HepG2 (cell line): Measurements from ENCODE around the gene FBXO41. TPM values are rescaled to one million over a fixed set of nuclear protein-coding genes. Genes with fewer than 3 reads are reported as not detected.
A peak's percentile ranks its signal among the peaks of the same experiment; 100 is the strongest.

Source experiments
- ATM ChIP-seq: fragments of 450-650 bp; IDR thresholded peaks from 2 replicates; pipeline ENCODE4 v1.7.1; 2017; ENCODE audit warnings: mild to moderate bottlenecking, borderline replicate concordance
- FOXC1 ChIP-seq: sonication (generic); formaldehyde crosslinking; IDR thresholded peaks from 2 replicates; pipeline ENCODE4 v1.8.0; 2022; ENCODE audit warnings: mild to moderate bottlenecking, missing genetic modification reagents, borderline replicate concordance
- NR2F1 ChIP-seq, 2 experiments: fragments of 450-650 bp in 1 of 2; formaldehyde crosslinking in 1 of 2; IDR thresholded peaks; 2 replicates each; pipeline versions ENCODE4 v1.5.0 to v1.6.1; 2016 to 2020; ENCODE audit warnings: mild to moderate bottlenecking in 1 of 2, missing compliant biosample characterization in 1 of 2, missing genetic modification reagents in 1 of 2, moderate library complexity in 1 of 2
- PHF5A ChIP-seq: IDR thresholded peaks from one replicate; pipeline ENCODE4 v1.6.1; 2018; ENCODE audit warnings: low read depth, missing genetic modification reagents; ENCODE audit not compliant: unreplicated experiment
- SATB2 ChIP-seq: sonication (generic); formaldehyde crosslinking; IDR thresholded peaks from 2 replicates; pipeline ENCODE4 v1.5.0; 2020; ENCODE audit warnings: missing genetic modification reagents
- SMYD3 ChIP-seq: sonication (generic); formaldehyde crosslinking; IDR thresholded peaks from 2 replicates; pipeline ENCODE4 v1.8.1; 2023; ENCODE audit warnings: mild to moderate bottlenecking, missing genetic modification reagents
- TBL1XR1 ChIP-seq: fragments of 150-350 bp; IDR thresholded peaks from 2 replicates; pipeline ENCODE4 v1.6.1; 2014; ENCODE audit warnings: borderline replicate concordance, low read length; ENCODE audit not compliant: partially characterized antibody
- THYN1 ChIP-seq: sonication (generic); formaldehyde crosslinking; IDR thresholded peaks from 2 replicates; pipeline ENCODE4 v1.8.1; 2023; ENCODE audit warnings: low read depth, mild to moderate bottlenecking, moderate library complexity, missing genetic modification reagents, borderline replicate concordance
- ZFP62 ChIP-seq: sonication (generic); formaldehyde crosslinking; IDR thresholded peaks from 2 replicates; pipeline ENCODE4 v1.4.0; 2020; ENCODE audit warnings: missing genetic modification reagents
- ZNF282 ChIP-seq: fragments of 450-650 bp; IDR thresholded peaks from 2 replicates; pipeline ENCODE4 v1.6.1; 2018; ENCODE audit not compliant: partially characterized antibody
- ZNF577 ChIP-seq: sonication (generic); formaldehyde crosslinking; IDR thresholded peaks from 2 replicates; pipeline ENCODE4 v1.4.0; 2020; ENCODE audit warnings: mild to moderate bottlenecking, low read depth, missing genetic modification reagents, borderline replicate concordance
- polyA plus RNA-seq, 8 experiments: library from polyadenylated mRNA; depleted of rRNA in 3 of 8; stranded (reverse) in 7 of 8; unstranded in 1 of 8; fragments of >200 nt; fragmentation: Illumina TruSeq in 4 of 8; extraction: Trizol in 4 of 8; gene quantifications; 2 replicates each; pipeline versions ENCODE4 v1.2.1 to v1.2.3, GENCODE V29; 2011 to 2016; ENCODE audit warnings: low read depth in 4 of 8, missing spikeins in 1 of 8, mixed read lengths in 1 of 8; ENCODE audit not compliant: insufficient read depth in 1 of 8
- total RNA-seq, 5 experiments: library from RNA; depleted of rRNA; stranded (reverse); fragments of >200 nt; fragmentation: Illumina TruSeq; extraction: Trizol; gene quantifications; 2 replicates each; pipeline ENCODE4 v1.2.3, GENCODE V29; 2016; ENCODE audit warnings: low read depth in 1 of 5
- TF ChIP-seq, protein P1 (sequence below): sonication (generic); formaldehyde crosslinking; IDR thresholded peaks from 2 replicates; pipeline ENCODE4 v1.4.0; 2020; ENCODE audit warnings: missing genetic modification reagents
- TF ChIP-seq, protein P2 (sequence below): sonication (generic); formaldehyde crosslinking; conservative IDR thresholded peaks from 2 replicates; pipeline ENCODE4 v1.4.0; 2020; ENCODE audit warnings: missing genetic modification reagents
- TF ChIP-seq, protein P3 (sequence below), 2 experiments: IDR thresholded peaks; 2 replicates each; pipeline ENCODE4 v1.6.1; 2011 to 2012; ENCODE audit warnings: low read length in 2 of 2, borderline replicate concordance in 1 of 2, low read depth in 1 of 2, mild to moderate bottlenecking in 1 of 2, moderate library complexity in 1 of 2
- TF ChIP-seq, protein P4 (sequence below): sonication (generic); formaldehyde crosslinking; IDR thresholded peaks from 2 replicates; pipeline ENCODE4 v1.8.0; 2022; ENCODE audit warnings: missing genetic modification reagents, mild to moderate bottlenecking, borderline replicate concordance
- TF ChIP-seq, protein P5 (sequence below): sonication (generic); formaldehyde crosslinking; IDR thresholded peaks from 2 replicates; pipeline ENCODE4 v1.4.0; 2020; ENCODE audit warnings: missing genetic modification reagents, low read depth, mild to moderate bottlenecking, borderline replicate concordance

Gene FBXO41
- total and polyA plus RNA-seq, 2 of the 13 experiments (the other 11 are each of a cell fraction or from before 2014, with no cell fraction given): 4.2 to 10.3 TPM

DNA sequence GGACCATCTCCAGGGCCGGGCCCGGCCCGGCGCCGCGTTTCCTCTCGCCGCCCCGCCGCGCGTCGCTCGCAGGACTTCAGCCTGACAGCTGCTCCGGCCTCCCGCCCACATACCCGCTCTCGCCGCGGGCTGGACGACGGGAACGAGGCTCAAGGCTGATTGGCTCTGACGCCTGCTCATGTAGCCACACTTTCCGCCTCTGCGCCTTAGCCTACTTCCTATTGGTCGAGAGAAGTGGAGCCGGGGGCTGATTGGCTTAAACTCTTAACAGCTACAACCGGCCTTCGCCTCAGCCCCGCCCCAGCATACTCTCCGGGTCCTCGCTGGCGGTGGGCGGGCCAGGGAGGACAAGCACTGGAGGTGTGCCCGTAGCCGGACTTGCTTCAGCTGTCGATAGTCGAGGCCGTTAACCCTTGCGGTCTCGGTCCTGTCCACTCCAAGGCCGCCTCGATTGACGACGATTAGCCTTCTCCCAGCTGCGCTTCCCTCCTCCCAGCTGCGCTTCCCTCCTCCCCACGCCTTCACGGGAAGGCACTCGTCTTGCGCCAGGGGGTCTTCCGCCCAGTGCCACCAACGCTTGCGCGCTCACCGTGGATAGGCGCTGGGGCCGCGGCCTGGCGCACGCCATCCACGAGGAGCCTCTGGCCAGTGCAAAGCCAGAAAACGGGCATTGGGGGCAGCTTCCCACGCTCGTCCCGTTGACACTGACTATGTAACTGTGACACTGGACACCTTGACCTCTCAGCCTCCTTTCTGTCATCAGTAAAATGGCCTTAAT is 50.9 kb downstream of the FBXO41 start, which contains the start of gene PRADC1 (continued):
- TF ChIP-seq, protein P1, sequence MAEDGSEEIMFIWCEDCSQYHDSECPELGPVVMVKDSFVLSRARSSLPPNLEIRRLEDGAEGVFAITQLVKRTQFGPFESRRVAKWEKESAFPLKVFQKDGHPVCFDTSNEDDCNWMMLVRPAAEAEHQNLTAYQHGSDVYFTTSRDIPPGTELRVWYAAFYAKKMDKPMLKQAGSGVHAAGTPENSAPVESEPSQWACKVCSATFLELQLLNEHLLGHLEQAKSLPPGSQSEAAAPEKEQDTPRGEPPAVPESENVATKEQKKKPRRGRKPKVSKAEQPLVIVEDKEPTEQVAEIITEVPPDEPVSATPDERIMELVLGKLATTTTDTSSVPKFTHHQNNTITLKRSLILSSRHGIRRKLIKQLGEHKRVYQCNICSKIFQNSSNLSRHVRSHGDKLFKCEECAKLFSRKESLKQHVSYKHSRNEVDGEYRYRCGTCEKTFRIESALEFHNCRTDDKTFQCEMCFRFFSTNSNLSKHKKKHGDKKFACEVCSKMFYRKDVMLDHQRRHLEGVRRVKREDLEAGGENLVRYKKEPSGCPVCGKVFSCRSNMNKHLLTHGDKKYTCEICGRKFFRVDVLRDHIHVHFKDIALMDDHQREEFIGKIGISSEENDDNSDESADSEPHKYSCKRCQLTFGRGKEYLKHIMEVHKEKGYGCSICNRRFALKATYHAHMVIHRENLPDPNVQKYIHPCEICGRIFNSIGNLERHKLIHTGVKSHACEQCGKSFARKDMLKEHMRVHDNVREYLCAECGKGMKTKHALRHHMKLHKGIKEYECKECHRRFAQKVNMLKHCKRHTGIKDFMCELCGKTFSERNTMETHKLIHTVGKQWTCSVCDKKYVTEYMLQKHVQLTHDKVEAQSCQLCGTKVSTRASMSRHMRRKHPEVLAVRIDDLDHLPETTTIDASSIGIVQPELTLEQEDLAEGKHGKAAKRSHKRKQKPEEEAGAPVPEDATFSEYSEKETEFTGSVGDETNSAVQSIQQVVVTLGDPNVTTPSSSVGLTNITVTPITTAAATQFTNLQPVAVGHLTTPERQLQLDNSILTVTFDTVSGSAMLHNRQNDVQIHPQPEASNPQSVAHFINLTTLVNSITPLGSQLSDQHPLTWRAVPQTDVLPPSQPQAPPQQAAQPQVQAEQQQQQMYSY (CRISPR knock-in tag): no peak
- TF ChIP-seq, protein P2, sequence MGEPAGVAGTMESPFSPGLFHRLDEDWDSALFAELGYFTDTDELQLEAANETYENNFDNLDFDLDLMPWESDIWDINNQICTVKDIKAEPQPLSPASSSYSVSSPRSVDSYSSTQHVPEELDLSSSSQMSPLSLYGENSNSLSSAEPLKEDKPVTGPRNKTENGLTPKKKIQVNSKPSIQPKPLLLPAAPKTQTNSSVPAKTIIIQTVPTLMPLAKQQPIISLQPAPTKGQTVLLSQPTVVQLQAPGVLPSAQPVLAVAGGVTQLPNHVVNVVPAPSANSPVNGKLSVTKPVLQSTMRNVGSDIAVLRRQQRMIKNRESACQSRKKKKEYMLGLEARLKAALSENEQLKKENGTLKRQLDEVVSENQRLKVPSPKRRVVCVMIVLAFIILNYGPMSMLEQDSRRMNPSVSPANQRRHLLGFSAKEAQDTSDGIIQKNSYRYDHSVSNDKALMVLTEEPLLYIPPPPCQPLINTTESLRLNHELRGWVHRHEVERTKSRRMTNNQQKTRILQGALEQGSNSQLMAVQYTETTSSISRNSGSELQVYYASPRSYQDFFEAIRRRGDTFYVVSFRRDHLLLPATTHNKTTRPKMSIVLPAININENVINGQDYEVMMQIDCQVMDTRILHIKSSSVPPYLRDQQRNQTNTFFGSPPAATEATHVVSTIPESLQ: no peak
- TF ChIP-seq FOXC1 (CRISPR knock-in tag) (peak; percentile 94), TBL1XR1 (peak; percentile 17), ATM (no peak), NR2F1 (CRISPR knock-in tag; IDR thresholded peaks at IDR 0.05) (no peak), SMYD3 (CRISPR knock-in tag) (no peak), ZNF577 (CRISPR knock-in tag) (no peak), ZNF282 (no peak), ZFP62 (no peak), SATB2 (CRISPR knock-in tag) (no peak), THYN1 (no peak), PHF5A (peak; percentile 48)
- TF ChIP-seq, protein P3, sequence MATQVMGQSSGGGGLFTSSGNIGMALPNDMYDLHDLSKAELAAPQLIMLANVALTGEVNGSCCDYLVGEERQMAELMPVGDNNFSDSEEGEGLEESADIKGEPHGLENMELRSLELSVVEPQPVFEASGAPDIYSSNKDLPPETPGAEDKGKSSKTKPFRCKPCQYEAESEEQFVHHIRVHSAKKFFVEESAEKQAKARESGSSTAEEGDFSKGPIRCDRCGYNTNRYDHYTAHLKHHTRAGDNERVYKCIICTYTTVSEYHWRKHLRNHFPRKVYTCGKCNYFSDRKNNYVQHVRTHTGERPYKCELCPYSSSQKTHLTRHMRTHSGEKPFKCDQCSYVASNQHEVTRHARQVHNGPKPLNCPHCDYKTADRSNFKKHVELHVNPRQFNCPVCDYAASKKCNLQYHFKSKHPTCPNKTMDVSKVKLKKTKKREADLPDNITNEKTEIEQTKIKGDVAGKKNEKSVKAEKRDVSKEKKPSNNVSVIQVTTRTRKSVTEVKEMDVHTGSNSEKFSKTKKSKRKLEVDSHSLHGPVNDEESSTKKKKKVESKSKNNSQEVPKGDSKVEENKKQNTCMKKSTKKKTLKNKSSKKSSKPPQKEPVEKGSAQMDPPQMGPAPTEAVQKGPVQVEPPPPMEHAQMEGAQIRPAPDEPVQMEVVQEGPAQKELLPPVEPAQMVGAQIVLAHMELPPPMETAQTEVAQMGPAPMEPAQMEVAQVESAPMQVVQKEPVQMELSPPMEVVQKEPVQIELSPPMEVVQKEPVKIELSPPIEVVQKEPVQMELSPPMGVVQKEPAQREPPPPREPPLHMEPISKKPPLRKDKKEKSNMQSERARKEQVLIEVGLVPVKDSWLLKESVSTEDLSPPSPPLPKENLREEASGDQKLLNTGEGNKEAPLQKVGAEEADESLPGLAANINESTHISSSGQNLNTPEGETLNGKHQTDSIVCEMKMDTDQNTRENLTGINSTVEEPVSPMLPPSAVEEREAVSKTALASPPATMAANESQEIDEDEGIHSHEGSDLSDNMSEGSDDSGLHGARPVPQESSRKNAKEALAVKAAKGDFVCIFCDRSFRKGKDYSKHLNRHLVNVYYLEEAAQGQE (IDR thresholded peaks at IDR 0.05; ENCODE audit: borderline replicate concordance in 1 of 2, low read depth in 1 of 2, low read length in 2 of 2): peak in 1 of 2 experiments; percentile 40; a peak in 1 of 4 replicates
- TF ChIP-seq, protein P4, sequence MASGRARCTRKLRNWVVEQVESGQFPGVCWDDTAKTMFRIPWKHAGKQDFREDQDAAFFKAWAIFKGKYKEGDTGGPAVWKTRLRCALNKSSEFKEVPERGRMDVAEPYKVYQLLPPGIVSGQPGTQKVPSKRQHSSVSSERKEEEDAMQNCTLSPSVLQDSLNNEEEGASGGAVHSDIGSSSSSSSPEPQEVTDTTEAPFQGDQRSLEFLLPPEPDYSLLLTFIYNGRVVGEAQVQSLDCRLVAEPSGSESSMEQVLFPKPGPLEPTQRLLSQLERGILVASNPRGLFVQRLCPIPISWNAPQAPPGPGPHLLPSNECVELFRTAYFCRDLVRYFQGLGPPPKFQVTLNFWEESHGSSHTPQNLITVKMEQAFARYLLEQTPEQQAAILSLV (CRISPR knock-in tag): no peak; the same call in 1 of the 2 replicates
- TF ChIP-seq, protein P5, sequence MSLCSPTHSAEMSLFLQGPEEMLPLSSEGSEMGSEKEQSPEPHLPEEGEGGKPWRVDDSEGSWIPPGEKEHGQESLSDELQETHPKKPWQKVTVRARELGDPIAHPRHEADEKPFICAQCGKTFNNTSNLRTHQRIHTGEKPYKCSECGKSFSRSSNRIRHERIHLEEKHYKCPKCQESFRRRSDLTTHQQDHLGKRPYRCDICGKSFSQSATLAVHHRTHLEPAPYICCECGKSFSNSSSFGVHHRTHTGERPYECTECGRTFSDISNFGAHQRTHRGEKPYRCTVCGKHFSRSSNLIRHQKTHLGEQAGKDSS (CRISPR knock-in tag): 0 out of 2 replicates have a peak, but pooled peaks have one; percentile 68
